GM12878 (cell line): ENCODE results near the gene CALB2. TPM values are rescaled to one million over a fixed set of nuclear protein-coding genes. Genes with fewer than 3 reads are reported as not detected.

Experiments used
- ATAC-seq: fragments of 200-7000 bp; cut with Tn5 transposase; 3 replicates; pipeline ENCODE4 v1.9.1; 2020; ENCODE audit warnings: mild to moderate bottlenecking, moderate library complexity
- BruUV-seq: library from RNA; stranded (reverse); fragments of 400-500 nt; replicated peaks from 2 replicates; lab custom pipeline; 2021; lab: Mats Ljungman, UMichigan
- CTCF ChIA-PET: fragments of 300-600 bp; sonication (Branson Sonifier 250); formaldehyde crosslinking; extraction: SDS; loops from one replicate; lab custom pipeline; 2021; ENCODE audit warnings: inconsistent platforms; lab: Yijun Ruan, JAX
- POLR2A ChIA-PET: fragments of 350-600 bp; formaldehyde crosslinking; extraction: SDS; loops from one replicate; lab custom pipeline; 2021; ENCODE audit warnings: inconsistent platforms; lab: Charles Lee
- RAD21 ChIA-PET: fragments of 300-600 bp; sonication (Branson Sonifier 250); formaldehyde crosslinking; loops from one replicate; lab custom pipeline; 2023; ENCODE audit warnings: antibody characterized with exemption; ENCODE audit not compliant: unreplicated experiment; lab: Charles Lee
- SMC1A ChIA-PET: fragments of 300-600 bp; sonication (Branson Sonifier 250); formaldehyde crosslinking; loops from one replicate; lab custom pipeline; 2023; ENCODE audit not compliant: unreplicated experiment, uncharacterized antibody; lab: Charles Lee
- DNase-seq: peaks from one replicate; pipeline ENCODE4 v3.0.0-alpha.2; 2011; ENCODE audit warnings: low read depth, low spot score
- FAIRE-seq: peaks from 3 replicates; lab custom pipeline; 2011; peaks lifted over from hg19 to GRCh38; lab: Jason Lieb, UNC
- H2AFZ ChIP-seq: 2 replicates; pipeline ENCODE4 v1.6.0; 2011; ENCODE audit warnings: low read depth, low read length, control low read depth; ENCODE audit not compliant: control insufficient read depth
- H3K27ac ChIP-seq: 2 replicates; pipeline ENCODE4 v1.5.1; 2011; ENCODE audit warnings: control low read depth; ENCODE audit not compliant: control insufficient read depth, insufficient read depth
- H3K27me3 ChIP-seq, 2 experiments: replicated peaks in 1 of 2; 2 replicates each; pipeline versions ENCODE4 v1.6.0 to v1.6.1; 2011; ENCODE audit warnings: low read length in 1 of 2; ENCODE audit not compliant: control insufficient read depth in 2 of 2, insufficient read depth in 2 of 2
- H3K36me3 ChIP-seq, 2 experiments: 2 replicates each; pipeline ENCODE4 v1.5.1; 2011; ENCODE audit warnings: low read length in 1 of 2; ENCODE audit not compliant: control insufficient read depth in 2 of 2, insufficient read depth in 2 of 2
- H3K4me1 ChIP-seq: 2 replicates; pipeline ENCODE4 v1.6.1; 2011; ENCODE audit warnings: mild to moderate bottlenecking, low read length, moderate library complexity, mixed read lengths; ENCODE audit not compliant: control insufficient read depth, insufficient read depth
- H3K4me2 ChIP-seq: 2 replicates; pipeline ENCODE4 v1.6.0; 2011; ENCODE audit warnings: control low read depth; ENCODE audit not compliant: control insufficient read depth, insufficient read depth
- H3K4me3 ChIP-seq: fragments of 200-600 bp; sonication (generic); 2 replicates; pipeline ENCODE4 v1.5.1; 2016
- H3K79me2 ChIP-seq: 2 replicates; pipeline ENCODE4 v1.6.0; 2011; ENCODE audit warnings: low read length; ENCODE audit not compliant: control insufficient read depth, insufficient read depth
- H3K9ac ChIP-seq: 2 replicates; pipeline ENCODE4 v1.8.0; 2011; ENCODE audit warnings: low read length, control low read depth, mixed read lengths; ENCODE audit not compliant: control insufficient read depth, insufficient read depth
- H3K9me3 ChIP-seq: replicated peaks from 3 replicates; pipeline ENCODE4 v1.5.1; 2011; ENCODE audit warnings: mild to moderate bottlenecking, low read length; ENCODE audit not compliant: control insufficient read depth, insufficient read depth
- H4K20me1 ChIP-seq: 2 replicates; pipeline ENCODE4 v1.6.0; 2011; ENCODE audit not compliant: control insufficient read depth, insufficient read depth
- CHD4 ChIP-seq: fragments of 200-600 bp; sonication (generic); IDR thresholded peaks from 2 replicates; pipeline ENCODE4 v1.6.1; 2016; ENCODE audit warnings: mild to moderate bottlenecking
- CREM ChIP-seq: IDR thresholded peaks from 2 replicates; pipeline ENCODE4 v1.6.1; 2014; ENCODE audit warnings: antibody characterized with exemption, low read depth
- EGR1 ChIP-seq, 2 experiments: IDR thresholded peaks; 1 replicate in 1 of 2; 2 replicates in 1 of 2; pipeline ENCODE4 v1.6.1; 2011 to 2012; ENCODE audit warnings: low read depth in 2 of 2, low read length in 2 of 2, borderline replicate concordance in 1 of 2, mild to moderate bottlenecking in 1 of 2, moderate library complexity in 1 of 2
- MTA2 ChIP-seq: fragments of 450-650 bp; IDR thresholded peaks from 2 replicates; pipeline ENCODE4 v1.6.1; 2016; ENCODE audit warnings: low read depth, mild to moderate bottlenecking, moderate library complexity
- NR2C1 ChIP-seq: fragments of 450-650 bp; IDR thresholded peaks from 2 replicates; pipeline ENCODE4 v1.6.1; 2017; ENCODE audit warnings: antibody characterized with exemption, mild to moderate bottlenecking, moderate library complexity
- POLR2A ChIP-seq: IDR thresholded peaks from 2 replicates; pipeline ENCODE4 v1.6.1; 2011; ENCODE audit warnings: low read depth, mild to moderate bottlenecking, low read length
- RBBP5 ChIP-seq: fragments of 200-600 bp; sonication (generic); conservative IDR thresholded peaks from 2 replicates; pipeline ENCODE4 v1.6.1; 2016
- SMC3 ChIP-seq: IDR thresholded peaks from 2 replicates; pipeline ENCODE4 v1.6.1; 2011; ENCODE audit warnings: low read length, improper control_type of control experiment, borderline replicate concordance
- STAT1 ChIP-seq: fragments of 450-650 bp; conservative IDR thresholded peaks from 2 replicates; pipeline ENCODE4 v1.6.1; 2014; ENCODE audit warnings: antibody characterized with exemption, mild to moderate bottlenecking
- TARDBP ChIP-seq: IDR thresholded peaks from 2 replicates; pipeline ENCODE4 v1.6.1; 2016; ENCODE audit warnings: borderline replicate concordance
- ZNF24 ChIP-seq: fragments of 450-650 bp; IDR thresholded peaks from 2 replicates; pipeline ENCODE4 v1.6.1; 2017; ENCODE audit warnings: antibody characterized with exemption, mild to moderate bottlenecking
- WGBS: methylation state at CpG from one replicate; pipeline ENCODE4 v1.1.6; 2016; ENCODE audit warnings: low lambda C conversion rate; ENCODE audit not compliant: insufficient replicate concordance, insufficient coverage; ENCODE audit errors: missing lambda C conversion rate; 5-methylcytosine and 5-hydroxymethylcytosine counted together
- in situ Hi-C: fragments of 300-500 bp; cut with MboI; formaldehyde crosslinking; loops from 9 replicates; pipeline ENCODE4 v1.14.3; 2018; ENCODE audit warnings: mixed read lengths
- intact Hi-C: fragments of 100-400 bp; cut with micrococcal nuclease; formaldehyde crosslinking; loops from one replicate; pipeline ENCODE4 v1.14.2; 2022; ENCODE audit not compliant: unreplicated experiment
- polyA plus RNA-seq, 11 experiments: library from polyadenylated mRNA; depleted of rRNA in 4 of 11; unstranded in 6 of 11; stranded (reverse) in 5 of 11; fragments of >200 nt; fragmentation: Nextera tagmentation in 4 of 11; fragmentation: Illumina TruSeq in 1 of 11; extraction: Ambion mirVana in 4 of 11; extraction: Trizol in 1 of 11; gene quantifications; 1 replicate in 1 of 11; 2 replicates in 10 of 11; pipeline versions ENCODE4 v1.2.1 to v1.2.3, GENCODE V29; 2011 to 2016; ENCODE audit warnings: inconsistent platforms in 2 of 11, missing spikeins in 2 of 11, low read depth in 1 of 11
- total RNA-seq, 4 experiments: library from RNA; depleted of rRNA in 3 of 4; stranded (reverse); fragments of >200 nt in 3 of 4; fragmentation: Illumina TruSeq in 1 of 4; extraction: Trizol in 1 of 4; gene quantifications; 2 replicates each; pipeline versions ENCODE4 v1.2.1 to v1.2.3, GENCODE V29; 2013 to 2021
- TF ChIP-seq, protein P1 (sequence below): fragments of 450-650 bp; IDR thresholded peaks from 2 replicates; pipeline ENCODE4 v1.6.1; 2016; ENCODE audit warnings: mild to moderate bottlenecking, moderate library complexity, borderline replicate concordance
- TF ChIP-seq, protein P2 (sequence below): IDR thresholded peaks from 2 replicates; pipeline ENCODE4 v1.6.1; 2012; ENCODE audit warnings: low read depth, low read length, improper control_type of control experiment
- TF ChIP-seq, protein P3 (sequence below): fragments of 450-650 bp; IDR thresholded peaks from 2 replicates; pipeline ENCODE4 v1.6.1; 2017; ENCODE audit warnings: borderline replicate concordance
- TF ChIP-seq, protein P4 (sequence below): IDR thresholded peaks from 2 replicates; pipeline ENCODE4 v1.6.1; 2012; ENCODE audit warnings: low read length, inconsistent platforms

The CALB2 gene
- total and polyA plus RNA-seq, 10 of the 15 experiments (the other 5 are each of a cell fraction or from before 2014, with no cell fraction given) = not detected

DNA sequence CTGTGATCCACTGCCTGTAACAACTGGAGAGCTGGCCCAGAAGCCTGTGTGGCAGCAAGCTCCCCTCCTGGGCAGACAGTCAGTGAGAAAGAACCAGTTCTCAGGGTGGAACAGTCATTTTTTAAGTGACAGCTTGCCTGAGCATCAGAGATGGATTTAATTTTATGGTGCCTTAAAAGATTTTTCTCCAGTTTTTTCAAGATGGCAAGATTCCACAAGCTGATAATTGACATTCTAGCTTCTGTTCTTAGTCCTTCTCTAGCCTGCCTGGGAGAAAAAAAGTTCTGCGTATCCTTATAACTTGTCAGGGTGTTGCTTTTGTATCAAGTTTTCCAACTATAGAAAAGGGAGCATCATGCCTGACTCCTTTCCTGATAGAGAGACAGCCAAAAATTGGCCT, 21.2 kb downstream of the CALB2 start:
- ChIA-PET SMC1A (no interaction called here), CTCF (interaction anchor here (0.7 to 1.4 kb wide), 2 partner anchors 23 to 120 kb away, joined by 3 to 4 read pairs; no protein-coding TSS in a partner anchor), RAD21 (no interaction called here), POLR2A (no interaction called here)
- Histone ChIP-seq H3K36me3 (no peaks in the 10 kb centered on the region), H3K9me3 (no peaks in the 10 kb centered on the region), H3K79me2 (no peaks in the 10 kb centered on the region), H3K27ac (no peak overlapping the region), H4K20me1 (no peaks in the 10 kb centered on the region), H2AFZ (no peak overlapping the region), H3K4me1 (no peaks in the 10 kb centered on the region), H3K27me3 (no peaks in the 10 kb centered on the region; a peak in 1 of 4 replicates), H3K4me3 (no peak overlapping the region), H3K4me2 (no peak overlapping the region), H3K9ac (no peak overlapping the region)
- DNase-seq (no peak), FAIRE-seq (no peak), ATAC-seq (no peak)
- 96% methylated on average over 1 of the region's 1 CpG for WGBS
- intact Hi-C loops = no loop called here
- BruUV-seq = no TSS peak
- in situ Hi-C loops = no loop called here
- TF ChIP-seq, protein P1, sequence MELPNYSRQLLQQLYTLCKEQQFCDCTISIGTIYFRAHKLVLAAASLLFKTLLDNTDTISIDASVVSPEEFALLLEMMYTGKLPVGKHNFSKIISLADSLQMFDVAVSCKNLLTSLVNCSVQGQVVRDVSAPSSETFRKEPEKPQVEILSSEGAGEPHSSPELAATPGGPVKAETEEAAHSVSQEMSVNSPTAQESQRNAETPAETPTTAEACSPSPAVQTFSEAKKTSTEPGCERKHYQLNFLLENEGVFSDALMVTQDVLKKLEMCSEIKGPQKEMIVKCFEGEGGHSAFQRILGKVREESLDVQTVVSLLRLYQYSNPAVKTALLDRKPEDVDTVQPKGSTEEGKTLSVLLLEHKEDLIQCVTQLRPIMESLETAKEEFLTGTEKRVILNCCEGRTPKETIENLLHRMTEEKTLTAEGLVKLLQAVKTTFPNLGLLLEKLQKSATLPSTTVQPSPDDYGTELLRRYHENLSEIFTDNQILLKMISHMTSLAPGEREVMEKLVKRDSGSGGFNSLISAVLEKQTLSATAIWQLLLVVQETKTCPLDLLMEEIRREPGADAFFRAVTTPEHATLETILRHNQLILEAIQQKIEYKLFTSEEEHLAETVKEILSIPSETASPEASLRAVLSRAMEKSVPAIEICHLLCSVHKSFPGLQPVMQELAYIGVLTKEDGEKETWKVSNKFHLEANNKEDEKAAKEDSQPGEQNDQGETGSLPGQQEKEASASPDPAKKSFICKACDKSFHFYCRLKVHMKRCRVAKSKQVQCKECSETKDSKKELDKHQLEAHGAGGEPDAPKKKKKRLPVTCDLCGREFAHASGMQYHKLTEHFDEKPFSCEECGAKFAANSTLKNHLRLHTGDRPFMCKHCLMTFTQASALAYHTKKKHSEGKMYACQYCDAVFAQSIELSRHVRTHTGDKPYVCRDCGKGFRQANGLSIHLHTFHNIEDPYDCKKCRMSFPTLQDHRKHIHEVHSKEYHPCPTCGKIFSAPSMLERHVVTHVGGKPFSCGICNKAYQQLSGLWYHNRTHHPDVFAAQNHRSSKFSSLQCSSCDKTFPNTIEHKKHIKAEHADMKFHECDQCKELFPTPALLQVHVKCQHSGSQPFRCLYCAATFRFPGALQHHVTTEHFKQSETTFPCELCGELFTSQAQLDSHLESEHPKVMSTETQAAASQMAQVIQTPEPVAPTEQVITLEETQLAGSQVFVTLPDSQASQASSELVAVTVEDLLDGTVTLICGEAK = no peak
- TF ChIP-seq MTA2 = no peak
- TF ChIP-seq TARDBP = no peak
- TF ChIP-seq, protein P2, sequence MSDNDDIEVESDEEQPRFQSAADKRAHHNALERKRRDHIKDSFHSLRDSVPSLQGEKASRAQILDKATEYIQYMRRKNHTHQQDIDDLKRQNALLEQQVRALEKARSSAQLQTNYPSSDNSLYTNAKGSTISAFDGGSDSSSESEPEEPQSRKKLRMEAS = no peak
- TF ChIP-seq NR2C1 = no peak
- no peak for TF ChIP-seq POLR2A
- TF ChIP-seq SMC3 = no peak
- no peak for TF ChIP-seq CHD4
- TF ChIP-seq STAT1 = no peak
- TF ChIP-seq RBBP5 = no peak
- no peak for TF ChIP-seq CREM
- TF ChIP-seq EGR1 (IDR thresholded peaks at IDR 0.05; ENCODE audit: borderline replicate concordance in 1 of 2, low read depth in 2 of 2, low read length in 2 of 2) = no peak
- TF ChIP-seq ZNF24 = no peak
- TF ChIP-seq, protein P3, sequence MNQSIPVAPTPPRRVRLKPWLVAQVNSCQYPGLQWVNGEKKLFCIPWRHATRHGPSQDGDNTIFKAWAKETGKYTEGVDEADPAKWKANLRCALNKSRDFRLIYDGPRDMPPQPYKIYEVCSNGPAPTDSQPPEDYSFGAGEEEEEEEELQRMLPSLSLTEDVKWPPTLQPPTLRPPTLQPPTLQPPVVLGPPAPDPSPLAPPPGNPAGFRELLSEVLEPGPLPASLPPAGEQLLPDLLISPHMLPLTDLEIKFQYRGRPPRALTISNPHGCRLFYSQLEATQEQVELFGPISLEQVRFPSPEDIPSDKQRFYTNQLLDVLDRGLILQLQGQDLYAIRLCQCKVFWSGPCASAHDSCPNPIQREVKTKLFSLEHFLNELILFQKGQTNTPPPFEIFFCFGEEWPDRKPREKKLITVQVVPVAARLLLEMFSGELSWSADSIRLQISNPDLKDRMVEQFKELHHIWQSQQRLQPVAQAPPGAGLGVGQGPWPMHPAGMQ = no peak
- TF ChIP-seq, protein P4, sequence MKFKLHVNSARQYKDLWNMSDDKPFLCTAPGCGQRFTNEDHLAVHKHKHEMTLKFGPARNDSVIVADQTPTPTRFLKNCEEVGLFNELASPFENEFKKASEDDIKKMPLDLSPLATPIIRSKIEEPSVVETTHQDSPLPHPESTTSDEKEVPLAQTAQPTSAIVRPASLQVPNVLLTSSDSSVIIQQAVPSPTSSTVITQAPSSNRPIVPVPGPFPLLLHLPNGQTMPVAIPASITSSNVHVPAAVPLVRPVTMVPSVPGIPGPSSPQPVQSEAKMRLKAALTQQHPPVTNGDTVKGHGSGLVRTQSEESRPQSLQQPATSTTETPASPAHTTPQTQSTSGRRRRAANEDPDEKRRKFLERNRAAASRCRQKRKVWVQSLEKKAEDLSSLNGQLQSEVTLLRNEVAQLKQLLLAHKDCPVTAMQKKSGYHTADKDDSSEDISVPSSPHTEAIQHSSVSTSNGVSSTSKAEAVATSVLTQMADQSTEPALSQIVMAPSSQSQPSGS = no peak
